Pancreas (tissue), 10 donors: ENCODE data around the gene DNMBP. TPM values are rescaled to one million over a fixed set of nuclear protein-coding genes. Genes with fewer than 3 reads are reported as not detected.

Source experiments
- ATAC-seq, 4 donors: fragments of 200-7000 bp; cut with Tn5 transposase; one replicate each; pipeline versions ENCODE4 v1.8.0 to v1.9.1; 2020; ENCODE audit warnings: mild to moderate bottlenecking in 4 of 4, moderate library complexity in 4 of 4
- DNase-seq, 6 donors: peaks; one replicate each; pipeline ENCODE4 v3.0.0-alpha.2; 2020
- FAIRE-seq: peaks from 2 replicates; lab custom pipeline; 2012; peaks lifted over from hg19 to GRCh38; lab: Jason Lieb, UNC
- H3K27ac ChIP-seq, 4 donors: fragments of 200-600 bp; sonication (generic); 1 replicate in 3 of 4; 2 replicates in 1 of 4; pipeline versions ENCODE4 v1.5.0 to v1.8.0; 2020
- H3K27me3 ChIP-seq, 4 donors: fragments of 200-600 bp; one replicate each; pipeline ENCODE4 v1.8.0; 2021
- H3K36me3 ChIP-seq, 3 donors: fragments of 200-600 bp; sonication (generic) in 1 of 3; one replicate each; pipeline versions ENCODE4 v1.5.0 to v1.8.0; 2020 to 2021
- H3K4me1 ChIP-seq, 3 donors: fragments of 200-600 bp; one replicate each; pipeline ENCODE4 v1.8.0; 2021
- H3K4me3 ChIP-seq, 4 donors: fragments of 200-600 bp; sonication (generic) in 2 of 4; one replicate each; pipeline versions ENCODE4 v1.5.0 to v1.8.0; 2020 to 2021
- H3K9me3 ChIP-seq, 4 donors: fragments of 200-600 bp; one replicate each; pipeline ENCODE4 v1.8.0; 2021
- WGBS, 2 donors: extraction: QIAGEN DNeasy Blood & Tissue Kit; methylation state at CpG; one replicate each; pipeline ENCODE4 v1.1.7; 2013; 5-methylcytosine and 5-hydroxymethylcytosine counted together
- intact Hi-C, 3 donors: fragments of 100-400 bp; cut with DNase I; formaldehyde crosslinking; loops; one replicate each; pipeline versions ENCODE4 v1.11.1 to v1.14.2; 2022
- polyA plus RNA-seq, 2 donors: library from polyadenylated mRNA; stranded (reverse); fragments of 200-250 nt; gene quantifications; one replicate each; pipeline ENCODE4 v1.2.3, GENCODE V29; 2013
- total RNA-seq, 6 donors: library from RNA; stranded (reverse); fragmentation: NEBNext Ultra II Directional in 4 of 6; extraction: Animal tissue kit (Norgen Biotek cat#: 25700) in 4 of 6; gene quantifications; one replicate each; pipeline versions ENCODE4 v1.2.1 to v1.2.4, GENCODE V29; 2021 to 2023
- TF ChIP-seq, protein P1 (sequence below), 4 donors: fragments of 200-600 bp; sonication (generic) in 3 of 4; IDR thresholded peaks; one replicate each; pipeline versions ENCODE4 v1.5.0 to v1.8.0; 2021; ENCODE audit warnings: antibody characterized with exemption in 4 of 4
- donor health status: healthy with polysubstance abuse.
- donor health status: DM: no; HTN: no; CAD: no; lungs with moderate emphysema.
- donor health status: DM: no; HTN: no; CAD: no.
- donor health status: control.
- donor health status: control.
- donor health status: Bipolar disorder and iron deficiency.
- donor health status: DM: yes; HTN: yes; CAD: no.
- donor health status: DM: no; HTN: no; CAD: no.
- donor health status: DM: no; HTN: no; CAD: no.
- donor health status: DM: yes; HTN: yes; CAD: no.

DNMBP gene
- total and polyA plus RNA-seq, 8 donors: 8.9 to 17.9 (median 11.2) TPM

- Histone ChIP-seq H3K27me3 (no peaks in the 10 kb centered on the region), H3K9me3 (no peaks in the 10 kb centered on the region), H3K4me1 (peaks cover 20 to 38% (median 22%) of the 10 kb centered on the region in 3 donors), H3K27ac (peak overlapping the region in 1 of 4 donors; percentile 3), H3K4me3 (peak overlapping the region in 2 of 4 donors; percentile 45 to 50), H3K36me3 (no peaks in the 10 kb centered on the region)
- DNase-seq (no peak), ATAC-seq (no peak), FAIRE-seq (no peak)
- intact Hi-C loops: no loop called here
- TF ChIP-seq, protein P1, sequence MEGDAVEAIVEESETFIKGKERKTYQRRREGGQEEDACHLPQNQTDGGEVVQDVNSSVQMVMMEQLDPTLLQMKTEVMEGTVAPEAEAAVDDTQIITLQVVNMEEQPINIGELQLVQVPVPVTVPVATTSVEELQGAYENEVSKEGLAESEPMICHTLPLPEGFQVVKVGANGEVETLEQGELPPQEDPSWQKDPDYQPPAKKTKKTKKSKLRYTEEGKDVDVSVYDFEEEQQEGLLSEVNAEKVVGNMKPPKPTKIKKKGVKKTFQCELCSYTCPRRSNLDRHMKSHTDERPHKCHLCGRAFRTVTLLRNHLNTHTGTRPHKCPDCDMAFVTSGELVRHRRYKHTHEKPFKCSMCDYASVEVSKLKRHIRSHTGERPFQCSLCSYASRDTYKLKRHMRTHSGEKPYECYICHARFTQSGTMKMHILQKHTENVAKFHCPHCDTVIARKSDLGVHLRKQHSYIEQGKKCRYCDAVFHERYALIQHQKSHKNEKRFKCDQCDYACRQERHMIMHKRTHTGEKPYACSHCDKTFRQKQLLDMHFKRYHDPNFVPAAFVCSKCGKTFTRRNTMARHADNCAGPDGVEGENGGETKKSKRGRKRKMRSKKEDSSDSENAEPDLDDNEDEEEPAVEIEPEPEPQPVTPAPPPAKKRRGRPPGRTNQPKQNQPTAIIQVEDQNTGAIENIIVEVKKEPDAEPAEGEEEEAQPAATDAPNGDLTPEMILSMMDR (IDR thresholded peaks at IDR 0.05): no peak
- 9 to 12% methylated on average over 3 of the region's 3 CpGs for WGBS, 2 donors
Observed at GRCh38 chr10:99924451-99925255, 85.1 kb downstream of the DNMBP start.

DNA sequence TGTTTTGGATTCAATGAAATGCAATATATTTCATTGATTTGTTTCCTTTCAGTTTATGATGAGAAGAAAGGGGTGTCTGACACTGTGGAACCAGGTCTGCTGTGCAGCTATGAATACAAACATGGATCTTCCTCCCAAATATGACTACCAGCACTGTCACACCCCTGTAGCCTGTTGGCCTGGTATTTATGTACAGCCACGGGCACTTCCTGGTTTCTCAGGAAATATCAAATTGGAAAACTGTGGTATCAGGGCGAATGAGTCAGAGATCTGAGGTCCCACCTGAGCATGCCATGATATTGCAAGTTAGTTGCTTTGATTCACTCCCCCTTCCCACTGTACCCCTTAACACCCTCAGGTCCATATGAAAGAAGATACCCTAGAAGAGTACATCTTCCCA, 87.8 kb downstream of the DNMBP start:
- 42 to 67% methylated on average over 2 of the region's 2 CpGs for WGBS, 2 donors
- FAIRE-seq: no peak
- ATAC-seq: peak in 1 of 4 donors; percentile 25
- H3K36me3 ChIP-seq: no peaks in the 10 kb centered on the region
- no peak overlapping the region for H3K4me3 ChIP-seq
- H3K27ac ChIP-seq: peak overlapping the region in 1 of 4 donors; percentile 74
- intact Hi-C loops: no loop called here
- no peak for DNase-seq
- no peaks in the 10 kb centered on the region for H3K27me3 ChIP-seq
- H3K9me3 ChIP-seq: no peaks in the 10 kb centered on the region
- TF ChIP-seq, protein P1 (IDR thresholded peaks at IDR 0.05): no peak
- H3K4me1 ChIP-seq: peaks cover 22 to 51% (median 43%) of the 10 kb centered on the region in 3 donors

- peak; percentile 32 to 72 (median 61) for ATAC-seq
- no peak for FAIRE-seq
- Histone ChIP-seq H3K4me1 (peaks cover 22 to 49% (median 43%) of the 10 kb centered on the region in 3 donors), H3K36me3 (peaks cover 0 to 3% (median 0%) of the 10 kb centered on the region in 3 donors), H3K9me3 (no peaks in the 10 kb centered on the region), H3K4me3 (no peak overlapping the region), H3K27me3 (no peaks in the 10 kb centered on the region), H3K27ac (peak overlapping the region; percentile 60 to 77 (median 74))
- intact Hi-C loops: no loop called here
- TF ChIP-seq, protein P1 (IDR thresholded peaks at IDR 0.05): no peak
- peak in 2 of 6 donors; percentile 39 to 44 for DNase-seq
- WGBS, 2 donors: 54 to 56% methylated on average over 4 of the region's 4 CpGs
Observed at GRCh38 chr10:99920901-99921300, 88.8 kb downstream of the DNMBP start.

- H3K4me1 ChIP-seq: peaks cover 22 to 45% (median 43%) of the 10 kb centered on the region in 3 donors
- H3K27ac ChIP-seq: peak overlapping the region; percentile 60 to 77 (median 74)
Observed at GRCh38 chr10:99920486-99920885, 89.3 kb downstream of the DNMBP start.

More at GRCh38 chr10:99920486-99920885, 89.3 kb downstream of the DNMBP start:
- H3K36me3 ChIP-seq: peaks cover 0 to 8% (median 0%) of the 10 kb centered on the region in 3 donors
- intact Hi-C loops: no loop called here
- TF ChIP-seq, protein P1 (IDR thresholded peaks at IDR 0.05): no peak
- H3K9me3 ChIP-seq: no peaks in the 10 kb centered on the region
- FAIRE-seq: no peak
- 36 to 43% methylated on average over 5 of the region's 5 CpGs for WGBS, 2 donors
- ATAC-seq: peak; percentile 77 to 85 (median 78)
- no peak overlapping the region for H3K4me3 ChIP-seq
- H3K27me3 ChIP-seq: no peaks in the 10 kb centered on the region
- peak in 4 of 6 donors; percentile 21 to 68 (median 56) for DNase-seq
